Testis (tissue), 2 donors: Measurements from ENCODE around the gene SLC36A4.

ENCODE experiments used
- POLR2A ChIP-seq: fragments of 450-650 bp; IDR thresholded peaks from one replicate; pipeline ENCODE4 v1.6.1; 2017; ENCODE audit warnings: antibody characterized with exemption, mild to moderate bottlenecking, moderate library complexity
- TF ChIP-seq, protein P1 (sequence below), 3 experiments: fragments of 450-650 bp in 2 of 3; fragments of 200-600 bp in 1 of 3; sonication (generic) in 1 of 3; IDR thresholded peaks; one replicate each; pipeline ENCODE4 v1.5.1; 2016 to 2019; ENCODE audit warnings: antibody characterized with exemption in 3 of 3, mild to moderate bottlenecking in 2 of 3, moderate library complexity in 1 of 3

DNA sequence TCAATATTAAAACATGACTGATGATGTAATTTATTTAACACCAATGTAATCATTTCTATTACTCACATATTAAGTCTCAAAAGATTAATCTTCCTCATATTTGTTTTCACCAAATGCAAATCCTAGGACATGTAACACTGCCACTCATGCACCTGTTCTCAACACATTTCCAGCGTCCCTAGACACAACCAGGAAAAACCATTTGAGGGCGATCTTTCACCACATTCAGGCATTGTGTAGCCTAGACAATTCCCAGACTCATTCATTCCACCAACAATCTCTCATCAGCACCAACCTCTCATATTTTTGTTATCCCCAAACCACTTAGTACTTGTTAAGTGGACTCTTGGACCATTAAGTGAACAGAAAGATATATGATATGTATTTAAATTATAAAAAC lies 66.1 kb downstream of the SLC36A4 start:
- TF ChIP-seq, protein P1, sequence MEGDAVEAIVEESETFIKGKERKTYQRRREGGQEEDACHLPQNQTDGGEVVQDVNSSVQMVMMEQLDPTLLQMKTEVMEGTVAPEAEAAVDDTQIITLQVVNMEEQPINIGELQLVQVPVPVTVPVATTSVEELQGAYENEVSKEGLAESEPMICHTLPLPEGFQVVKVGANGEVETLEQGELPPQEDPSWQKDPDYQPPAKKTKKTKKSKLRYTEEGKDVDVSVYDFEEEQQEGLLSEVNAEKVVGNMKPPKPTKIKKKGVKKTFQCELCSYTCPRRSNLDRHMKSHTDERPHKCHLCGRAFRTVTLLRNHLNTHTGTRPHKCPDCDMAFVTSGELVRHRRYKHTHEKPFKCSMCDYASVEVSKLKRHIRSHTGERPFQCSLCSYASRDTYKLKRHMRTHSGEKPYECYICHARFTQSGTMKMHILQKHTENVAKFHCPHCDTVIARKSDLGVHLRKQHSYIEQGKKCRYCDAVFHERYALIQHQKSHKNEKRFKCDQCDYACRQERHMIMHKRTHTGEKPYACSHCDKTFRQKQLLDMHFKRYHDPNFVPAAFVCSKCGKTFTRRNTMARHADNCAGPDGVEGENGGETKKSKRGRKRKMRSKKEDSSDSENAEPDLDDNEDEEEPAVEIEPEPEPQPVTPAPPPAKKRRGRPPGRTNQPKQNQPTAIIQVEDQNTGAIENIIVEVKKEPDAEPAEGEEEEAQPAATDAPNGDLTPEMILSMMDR (IDR thresholded peaks at IDR 0.05): no peak
- TF ChIP-seq POLR2A: no peak
